HG02852 (cell line): ENCODE measurements around the gene TNFSF11.

Experiments
- ATAC-seq: cut with Tn5 transposase; IDR thresholded peaks from one replicate; pipeline ENCODE4 v1.9.1; 2021; ENCODE audit warnings: mild to moderate bottlenecking, moderate library complexity; ENCODE audit not compliant: unreplicated experiment

The TNFSF11 gene

DNA sequence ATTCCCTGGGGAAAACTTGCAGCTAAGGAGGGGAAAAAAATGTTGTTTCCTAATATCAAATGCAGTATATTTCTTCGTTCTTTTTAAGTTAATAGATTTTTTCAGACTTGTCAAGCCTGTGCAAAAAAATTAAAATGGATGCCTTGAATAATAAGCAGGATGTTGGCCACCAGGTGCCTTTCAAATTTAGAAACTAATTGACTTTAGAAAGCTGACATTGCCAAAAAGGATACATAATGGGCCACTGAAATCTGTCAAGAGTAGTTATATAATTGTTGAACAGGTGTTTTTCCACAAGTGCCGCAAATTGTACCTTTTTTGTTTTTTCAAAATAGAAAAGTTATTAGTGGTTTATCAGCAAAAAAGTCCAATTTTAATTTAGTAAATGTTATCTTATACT is 33.6 kb downstream of the TNFSF11 start:
- ATAC-seq, result no peak

DNA sequence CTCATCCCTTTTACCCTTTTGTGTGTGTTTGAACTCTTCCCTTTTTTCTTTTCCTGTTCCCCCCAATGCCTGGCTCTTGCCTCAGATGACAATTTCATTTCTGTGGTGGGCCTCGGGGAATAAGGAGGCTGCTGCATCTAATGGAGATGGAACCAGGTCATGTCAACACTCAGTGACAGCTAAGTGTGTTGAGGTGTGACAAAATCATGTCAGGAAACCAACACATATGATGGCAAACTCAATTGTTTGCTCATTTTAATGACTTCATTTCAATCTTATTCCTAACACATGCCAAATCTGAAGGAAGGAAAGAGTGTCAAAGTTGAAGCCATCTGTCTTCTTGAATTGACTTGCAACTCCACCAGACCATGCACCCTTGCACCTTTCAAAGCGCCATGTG is 36.7 kb downstream of the TNFSF11 start:
- no peak for ATAC-seq

- no peak for ATAC-seq
Measured at GRCh38 chr13:42611086-42611779, 37.3 kb downstream of the TNFSF11 start.

- ATAC-seq, result no peak
Measured at GRCh38 chr13:42612021-42612765, 38.2 kb downstream of the TNFSF11 start.

GRCh38 chr13:42614436-42615035 is 40.6 kb downstream of the TNFSF11 start:
- ATAC-seq, result no peak

GRCh38 chr13:42615691-42616090 is 41.7 kb downstream of the TNFSF11 start:
- ATAC-seq, result no peak

GRCh38 chr13:42617221-42617620 is 43.3 kb downstream of the TNFSF11 start:
- ATAC-seq, result no peak

- ATAC-seq, result no peak
Measured at GRCh38 chr13:42623916-42624315, 50.0 kb downstream of the TNFSF11 start.

- no peak for ATAC-seq
Measured at GRCh38 chr13:42625611-42626010, 51.7 kb downstream of the TNFSF11 start.

DNA sequence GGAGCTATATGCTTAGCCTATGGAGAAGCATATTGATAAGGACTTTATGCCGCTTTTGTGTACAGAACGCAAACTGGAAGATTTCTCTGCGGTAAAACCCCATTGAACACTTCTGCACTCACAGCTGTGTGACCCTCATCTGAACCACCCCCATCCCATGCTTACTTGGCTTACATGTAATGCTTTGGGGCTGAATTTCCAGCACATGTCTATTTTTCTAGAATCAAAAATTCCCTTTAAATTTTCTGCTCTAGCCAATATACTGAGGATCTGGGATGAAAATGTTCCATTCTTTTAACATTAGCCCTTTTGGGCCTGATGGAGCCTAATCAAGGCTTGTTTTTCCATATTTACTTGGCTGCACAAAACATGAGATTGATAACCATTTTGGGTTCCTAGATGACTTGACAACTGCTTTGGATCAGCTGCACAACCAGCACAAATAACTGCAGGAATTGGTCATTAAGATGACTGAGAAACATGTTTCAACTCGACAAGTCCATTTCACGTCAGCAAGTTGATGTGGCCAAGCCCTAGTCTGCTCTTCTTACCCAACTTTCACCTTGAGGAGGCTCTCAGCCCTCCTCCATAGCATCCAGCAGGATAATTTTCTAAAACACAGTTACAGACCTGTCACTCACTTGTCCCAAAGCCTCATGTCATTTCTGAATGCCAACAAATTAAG is 52.4 kb downstream of the TNFSF11 start:
- no peak for ATAC-seq

DNA sequence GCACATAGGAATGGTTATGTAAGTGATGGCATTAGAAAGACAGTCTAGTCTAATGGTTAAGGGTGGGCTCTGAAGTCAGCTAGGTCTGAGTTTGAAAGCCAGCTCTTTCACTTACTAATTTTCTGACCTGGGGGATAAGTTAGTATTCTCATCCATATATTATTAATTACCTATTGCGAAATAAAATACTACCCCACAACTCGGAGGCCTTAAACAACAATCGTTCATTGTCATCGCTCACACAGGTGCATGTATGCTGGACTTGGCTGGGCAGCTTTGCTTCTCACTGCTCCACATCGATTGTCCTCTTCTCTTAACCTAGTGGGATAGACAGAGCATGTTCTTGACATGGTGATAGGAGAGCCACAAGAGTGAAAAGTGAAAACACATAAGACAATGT is 54.7 kb downstream of the TNFSF11 start:
- ATAC-seq, result no peak

- no peak for ATAC-seq
Measured at GRCh38 chr13:42631181-42631580, 57.2 kb downstream of the TNFSF11 start.

DNA sequence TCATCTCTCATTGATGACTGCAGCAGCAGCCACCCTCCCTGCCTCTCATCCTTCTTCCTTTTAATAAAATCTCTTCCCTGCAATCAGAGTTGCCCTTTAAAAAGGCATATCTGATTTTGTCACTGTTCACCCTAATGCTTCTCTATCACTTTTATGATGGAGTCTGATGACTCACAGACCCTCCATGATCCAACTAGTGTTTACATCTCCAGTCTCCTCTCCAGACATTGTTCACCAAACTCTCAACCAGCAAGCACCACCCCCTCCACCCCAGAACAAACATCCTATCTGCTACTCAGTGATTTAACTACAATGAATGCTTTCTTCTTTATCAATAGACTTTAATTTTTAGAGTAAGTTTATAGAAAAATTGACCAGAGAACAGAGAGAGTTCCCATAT is 59.5 kb downstream of the TNFSF11 start:
- no peak for ATAC-seq

DNA sequence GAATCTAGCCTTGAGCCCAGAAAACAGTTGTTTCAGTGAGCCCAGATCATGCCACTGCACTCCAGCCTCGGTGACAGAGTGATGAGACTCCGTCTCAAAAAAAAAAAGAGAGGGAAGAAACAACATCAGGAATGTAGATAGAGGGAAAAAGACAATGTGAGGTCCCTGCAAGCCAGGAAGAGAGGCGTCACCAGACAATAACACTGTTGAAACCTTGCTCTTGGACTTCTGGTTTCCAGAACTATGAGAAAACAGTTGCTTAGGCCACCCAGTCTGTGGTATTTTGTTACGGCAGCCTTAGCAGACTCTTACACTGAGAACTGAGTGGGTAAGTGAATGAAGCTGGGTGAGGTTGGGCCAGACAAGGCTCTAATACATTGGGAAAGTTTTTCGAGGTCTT is 64.1 kb downstream of the TNFSF11 start:
- ATAC-seq, result no peak

DNA sequence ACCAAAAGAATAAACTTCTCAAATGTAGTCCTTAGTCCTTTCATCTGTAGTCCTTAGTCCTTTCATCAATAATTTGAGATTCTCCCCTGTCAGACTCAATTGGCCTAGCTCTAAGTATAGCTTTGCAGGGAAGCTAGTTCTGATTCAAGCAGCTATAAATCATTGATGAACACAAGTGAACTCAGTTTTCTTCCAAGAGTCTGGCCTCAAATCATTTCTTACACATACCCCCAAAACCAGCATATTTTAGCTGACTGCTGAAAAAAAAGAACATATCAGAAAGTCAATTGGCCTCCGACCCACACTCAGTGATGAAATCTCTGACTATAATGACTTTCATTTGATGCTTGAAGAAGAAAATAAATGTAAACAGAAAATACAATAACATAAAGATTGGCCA is 64.9 kb downstream of the TNFSF11 start:
- no peak for ATAC-seq

- ATAC-seq, result no peak
Measured at GRCh38 chr13:42643076-42643475, 69.1 kb downstream of the TNFSF11 start.

DNA sequence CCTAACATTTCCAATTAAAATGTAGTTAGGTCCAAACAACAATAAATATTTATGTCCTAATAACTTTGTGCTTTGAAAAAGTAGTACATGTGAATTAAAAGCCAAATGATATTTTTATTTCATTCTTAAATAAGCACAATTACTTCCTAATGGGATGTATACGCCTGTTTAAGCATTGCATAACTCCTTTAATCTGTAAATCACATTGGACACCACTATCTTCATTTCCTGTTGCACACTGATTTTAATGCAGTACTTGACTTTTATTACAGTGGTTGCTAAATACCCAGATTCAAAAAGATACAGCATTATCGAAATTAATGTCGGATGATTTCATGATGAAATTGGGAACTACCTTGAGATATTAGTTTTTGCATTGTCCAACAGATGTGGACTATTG is 70.9 kb downstream of the TNFSF11 start:
- ATAC-seq, result no peak

DNA sequence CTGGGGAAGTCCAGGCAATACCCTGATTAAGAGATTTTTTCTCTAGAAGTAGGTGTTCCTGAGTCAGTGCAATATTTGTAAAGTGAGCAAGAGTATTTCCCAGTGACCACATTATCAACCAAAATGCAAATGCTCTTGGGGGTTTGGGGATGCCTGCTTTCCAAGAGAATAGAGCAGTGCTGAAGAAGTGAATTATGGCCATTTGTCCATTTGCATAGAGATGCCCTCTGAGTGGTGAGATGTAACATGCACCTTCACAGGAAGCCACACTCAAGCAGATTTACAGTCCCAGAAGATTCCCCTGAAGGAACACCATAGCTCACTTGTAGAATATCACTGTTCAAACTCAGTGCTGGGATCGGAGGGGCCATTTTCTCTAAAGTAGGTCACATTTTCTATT is 71.8 kb downstream of the TNFSF11 start:
- no peak for ATAC-seq

DNA sequence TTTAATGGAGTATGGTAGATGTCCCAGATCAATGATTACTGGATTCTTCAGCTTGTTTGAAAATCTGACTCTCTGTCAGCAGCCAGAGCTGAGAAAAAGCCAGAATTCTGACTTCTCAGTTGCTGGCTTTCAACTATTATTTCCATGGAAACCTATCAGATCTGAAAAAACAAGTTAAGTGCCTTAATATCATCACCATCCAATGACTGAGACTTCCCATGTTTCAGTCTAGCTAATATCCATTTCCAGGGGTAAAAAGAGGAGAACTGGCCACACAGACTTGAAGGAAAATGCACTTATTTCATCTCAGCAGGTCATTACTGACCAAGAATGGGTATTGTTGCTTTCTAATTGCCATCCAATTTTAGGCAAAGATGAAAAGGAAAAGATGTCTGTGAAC is 75.2 kb downstream of the TNFSF11 start:
- no peak for ATAC-seq

DNA sequence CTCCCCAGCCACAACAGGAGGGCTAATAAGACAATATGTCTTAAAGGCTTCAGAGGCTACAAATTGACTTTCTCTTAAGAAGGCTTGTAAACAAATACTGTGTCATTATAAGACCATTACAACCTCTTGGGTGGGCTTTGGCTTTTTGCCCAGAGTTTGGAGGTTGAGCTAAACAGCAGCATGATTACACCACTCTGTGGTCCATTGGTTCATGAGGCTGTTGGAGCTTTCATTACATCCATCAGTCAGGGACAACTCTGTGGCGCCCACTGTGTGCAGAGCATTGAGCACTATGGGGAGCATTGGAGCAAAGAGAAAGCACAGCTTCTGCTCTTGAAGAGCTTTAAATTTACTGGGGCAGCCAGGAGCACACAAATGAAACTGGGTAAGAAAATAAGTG is 75.9 kb downstream of the TNFSF11 start:
- ATAC-seq, result no peak

DNA sequence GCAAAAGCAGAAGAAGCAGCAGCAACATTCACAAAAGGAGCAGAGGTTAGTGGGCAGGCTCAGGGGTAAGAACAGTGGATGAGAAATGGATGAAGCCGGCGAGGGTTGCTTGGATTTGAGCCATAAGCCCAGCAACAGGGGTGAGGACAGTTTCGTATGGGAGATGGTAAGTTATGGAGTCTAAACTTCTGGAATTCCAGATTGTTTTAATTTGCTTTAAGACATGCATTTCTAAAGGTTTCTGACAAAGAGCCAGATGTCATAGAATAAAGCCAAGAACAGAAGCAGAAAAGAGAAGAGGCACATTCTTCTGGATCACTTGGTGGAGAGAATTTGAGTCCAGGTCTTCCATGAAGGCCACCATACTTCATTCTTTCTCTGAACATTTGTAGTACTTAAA is 76.6 kb downstream of the TNFSF11 start:
- no peak for ATAC-seq
